GM12875 (cell line): ENCODE data around the gene DHX40.
A peak's percentile ranks its signal among the peaks of the same experiment; 100 is the strongest.
"Not testable (repeated sequence)": the region's sequence is repeated elsewhere in the genome, so short reads cannot be mapped to it uniquely, and the experiment has no call there.

Source experiments
- H3K4me3 ChIP-seq: one replicate; pipeline ENCODE4 v1.5.1; 2011; ENCODE audit warnings: low read depth, low read length, control low read depth
- CTCF ChIP-seq: IDR thresholded peaks from 2 replicates; pipeline ENCODE4 v1.5.1; 2011; ENCODE audit warnings: low read depth, mild to moderate bottlenecking, control low read depth, inconsistent platforms, low read length, moderate library complexity, borderline replicate concordance; ENCODE audit not compliant: insufficient read depth

Gene DHX40, protein sequence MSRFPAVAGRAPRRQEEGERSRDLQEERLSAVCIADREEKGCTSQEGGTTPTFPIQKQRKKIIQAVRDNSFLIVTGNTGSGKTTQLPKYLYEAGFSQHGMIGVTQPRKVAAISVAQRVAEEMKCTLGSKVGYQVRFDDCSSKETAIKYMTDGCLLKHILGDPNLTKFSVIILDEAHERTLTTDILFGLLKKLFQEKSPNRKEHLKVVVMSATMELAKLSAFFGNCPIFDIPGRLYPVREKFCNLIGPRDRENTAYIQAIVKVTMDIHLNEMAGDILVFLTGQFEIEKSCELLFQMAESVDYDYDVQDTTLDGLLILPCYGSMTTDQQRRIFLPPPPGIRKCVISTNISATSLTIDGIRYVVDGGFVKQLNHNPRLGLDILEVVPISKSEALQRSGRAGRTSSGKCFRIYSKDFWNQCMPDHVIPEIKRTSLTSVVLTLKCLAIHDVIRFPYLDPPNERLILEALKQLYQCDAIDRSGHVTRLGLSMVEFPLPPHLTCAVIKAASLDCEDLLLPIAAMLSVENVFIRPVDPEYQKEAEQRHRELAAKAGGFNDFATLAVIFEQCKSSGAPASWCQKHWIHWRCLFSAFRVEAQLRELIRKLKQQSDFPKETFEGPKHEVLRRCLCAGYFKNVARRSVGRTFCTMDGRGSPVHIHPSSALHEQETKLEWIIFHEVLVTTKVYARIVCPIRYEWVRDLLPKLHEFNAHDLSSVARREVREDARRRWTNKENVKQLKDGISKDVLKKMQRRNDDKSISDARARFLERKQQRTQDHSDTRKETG

DNA sequence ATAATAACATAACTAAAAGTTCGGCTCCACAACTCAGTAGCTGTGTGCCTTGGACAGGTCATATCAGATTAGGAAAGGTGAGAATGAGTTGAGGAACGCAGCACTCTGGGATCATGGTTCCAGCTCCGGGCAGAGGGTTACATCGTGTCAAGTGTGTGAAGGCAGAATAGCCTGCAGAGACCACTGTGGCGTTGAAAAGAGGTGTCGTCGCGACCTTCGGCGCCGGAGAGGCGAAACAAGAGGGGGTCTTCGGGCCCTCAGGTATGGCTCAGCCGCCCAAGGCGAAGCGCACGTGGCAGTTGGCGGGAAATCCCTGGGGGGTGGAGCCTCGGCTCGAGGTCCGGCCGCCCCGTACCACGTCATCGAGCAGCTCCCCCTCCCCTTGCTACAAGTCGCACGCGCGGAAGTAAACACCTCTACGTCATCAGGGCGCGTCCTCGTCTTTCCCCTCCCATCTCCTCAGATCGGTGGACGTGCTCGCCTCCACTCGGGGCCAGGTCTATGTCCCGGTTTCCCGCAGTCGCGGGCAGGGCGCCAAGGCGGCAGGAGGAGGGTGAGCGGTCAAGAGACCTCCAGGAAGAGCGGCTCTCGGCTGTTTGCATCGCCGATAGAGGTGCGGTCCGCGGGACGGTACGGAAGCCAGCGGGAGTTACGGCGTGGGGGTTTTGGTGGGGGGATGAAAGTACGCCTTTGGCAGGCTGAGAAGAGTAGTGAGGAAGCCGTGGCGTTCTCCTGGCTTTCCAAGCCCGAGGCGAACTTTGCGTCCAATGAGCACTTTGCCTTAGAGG is at the start of gene DHX40:
Gene DHX40 (plus strand): TSS at position 440 of the 788 bp plus-strand sequence. CDS start 62 bp downstream, at position 502.
- peak within 1 kb of the TSS; percentile 77 for H3K4me3 ChIP-seq
- no peak for TF ChIP-seq CTCF

DNA sequence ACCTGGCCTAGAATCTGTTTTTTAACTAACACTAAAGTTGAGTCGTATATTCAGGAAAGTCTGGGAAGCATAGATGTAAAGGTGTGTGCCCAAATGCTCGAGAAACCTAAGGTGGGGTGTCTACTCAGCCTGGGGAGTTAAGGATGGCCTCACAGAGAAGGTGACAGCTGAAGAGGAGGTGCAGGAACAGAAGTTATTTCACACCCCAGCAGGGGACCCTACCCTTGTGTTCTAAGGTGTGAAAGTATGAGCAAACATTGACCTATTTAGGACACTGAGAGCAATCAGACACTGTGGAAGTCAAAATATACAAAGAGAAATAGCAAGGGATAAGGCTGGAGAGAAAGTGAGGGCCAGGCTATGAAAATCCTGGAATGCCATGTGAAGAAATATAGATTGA is 49.0 kb upstream of the DHX40 start:
- no peak for TF ChIP-seq CTCF
- H3K4me3 ChIP-seq = no peak overlapping the region

DNA sequence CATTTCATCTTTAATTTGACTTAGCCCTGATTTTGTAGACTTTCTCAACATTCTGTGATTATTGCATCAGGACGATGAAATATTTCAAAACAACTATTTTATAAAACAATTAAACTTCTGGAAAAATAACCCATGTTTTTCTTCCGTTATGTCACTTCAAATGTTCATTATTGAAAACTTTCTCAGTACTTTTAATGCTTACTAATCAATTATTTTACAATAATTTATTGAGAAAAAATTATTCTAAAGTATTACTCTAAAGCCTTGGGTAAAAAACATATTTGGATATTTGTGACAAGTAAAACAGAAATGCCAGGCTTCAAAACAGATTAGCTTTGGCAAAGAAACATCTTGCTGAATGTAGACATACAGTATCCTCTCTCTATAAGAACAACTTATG is 46.3 kb upstream of the DHX40 start:
- no peak for TF ChIP-seq CTCF

GRCh38 chr17:59520251-59520650 is 45.2 kb upstream of the DHX40 start:
- TF ChIP-seq CTCF = no peak
- no peak overlapping the region for H3K4me3 ChIP-seq

More for the DNA sequence above, 46.3 kb upstream of the DHX40 start:
- no peak overlapping the region for H3K4me3 ChIP-seq

GRCh38 chr17:59521465-59522126 is 43.8 kb upstream of the DHX40 start:
- peak; percentile 82 for TF ChIP-seq CTCF

DNA sequence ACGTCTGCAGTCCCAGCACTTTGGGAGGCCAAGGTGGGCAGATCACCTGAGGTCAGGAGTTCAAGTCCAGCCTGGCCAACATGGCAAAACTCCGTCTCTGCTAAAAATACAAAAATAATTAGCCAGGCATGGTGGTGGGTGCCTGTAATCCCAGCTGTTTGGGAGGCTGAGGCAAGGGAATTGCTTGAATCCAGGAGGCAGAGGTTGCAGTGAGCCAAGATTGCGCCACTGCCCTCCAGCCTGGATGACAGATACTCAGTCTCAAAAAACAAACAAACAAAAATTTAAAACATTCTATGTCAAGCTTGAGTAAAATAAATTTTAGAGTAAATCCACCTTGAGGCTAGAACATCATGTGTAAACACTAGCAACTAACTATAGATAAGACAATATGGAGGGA is 40.5 kb upstream of the DHX40 start:
- not testable (repeated sequence) for H3K4me3 ChIP-seq

More at GRCh38 chr17:59521465-59522126, 43.8 kb upstream of the DHX40 start:
- no peak overlapping the region for H3K4me3 ChIP-seq

DNA sequence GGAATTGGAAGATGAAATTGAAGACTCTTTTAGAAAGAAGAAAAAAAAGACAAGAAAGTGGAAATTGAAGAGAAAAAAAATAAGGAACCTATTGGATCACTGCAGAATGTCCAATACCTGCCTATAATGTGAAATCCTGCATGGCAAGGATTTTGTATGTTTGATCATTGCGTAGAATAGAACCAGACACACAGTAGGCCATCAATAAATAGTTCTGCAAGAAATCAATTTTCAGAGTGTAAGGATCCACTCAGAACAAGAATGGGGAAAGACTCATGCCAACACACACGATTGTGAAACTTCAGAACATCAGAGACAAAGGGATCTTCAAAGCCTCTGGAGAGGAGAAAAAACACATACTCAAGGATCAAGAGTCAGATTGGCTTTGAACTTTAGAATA is 39.7 kb upstream of the DHX40 start:
- TF ChIP-seq CTCF = no peak
- no peak overlapping the region for H3K4me3 ChIP-seq
